ENCODE measurements around the gene ASB3.

ASB3 gene

GRCh38 chr2:53715568-53715967, 71.2 kb downstream of the ASB3 start:
- TF ChIP-seq RAD21 (IDR thresholded peaks at IDR 0.05; ENCODE audit: low read depth): peak; percentile 47
- TF ChIP-seq REST (IDR thresholded peaks at IDR 0.05; ENCODE audit: low read depth): no peak

GRCh38 chr2:53711271-53711780, 75.4 kb downstream of the ASB3 start:
- TF ChIP-seq ZBTB7A (IDR thresholded peaks at IDR 0.05; ENCODE audit: low read depth): no peak
- TF ChIP-seq MAX (IDR thresholded peaks at IDR 0.05): no peak
- no peak for TF ChIP-seq TCF12 (IDR thresholded peaks at IDR 0.05; ENCODE audit: low read depth)
- no peak for TF ChIP-seq CEBPB (IDR thresholded peaks at IDR 0.05)
- TF ChIP-seq YY1 (IDR thresholded peaks at IDR 0.05; ENCODE audit: low read depth): no peak
- no peak for TF ChIP-seq USF1 (IDR thresholded peaks at IDR 0.05)
- no peak for TF ChIP-seq REST (IDR thresholded peaks at IDR 0.05; ENCODE audit: low read depth)
- no peak for TF ChIP-seq CREB1 (IDR thresholded peaks at IDR 0.05; ENCODE audit: low read depth)
- no peak for TF ChIP-seq TAF1 (IDR thresholded peaks at IDR 0.05; ENCODE audit: low read depth)
- no peak for TF ChIP-seq RAD21 (IDR thresholded peaks at IDR 0.05; ENCODE audit: low read depth)
- no peak for TF ChIP-seq TEAD4 (IDR thresholded peaks at IDR 0.05)
- no peak for TF ChIP-seq EGR1 (IDR thresholded peaks at IDR 0.05)
- TF ChIP-seq FOXM1 (IDR thresholded peaks at IDR 0.05; ENCODE audit: borderline replicate concordance, low read depth): no peak
- TF ChIP-seq EP300 (IDR thresholded peaks at IDR 0.05; ENCODE audit: borderline replicate concordance): no peak
- TF ChIP-seq NFIC (IDR thresholded peaks at IDR 0.05): no peak

- no peak for TF ChIP-seq NFIC (IDR thresholded peaks at IDR 0.05)
- TF ChIP-seq EP300 (IDR thresholded peaks at IDR 0.05; ENCODE audit: borderline replicate concordance): no peak
- no peak for TF ChIP-seq USF1 (IDR thresholded peaks at IDR 0.05)
Observed at GRCh38 chr2:53708988-53709387, 77.8 kb downstream of the ASB3 start.

GRCh38 chr2:53701221-53701620, 85.5 kb downstream of the ASB3 start:
- TF ChIP-seq NFIC (IDR thresholded peaks at IDR 0.05): no peak

GRCh38 chr2:53697686-53698085, 89.1 kb downstream of the ASB3 start:
- TF ChIP-seq CREB1 (IDR thresholded peaks at IDR 0.05; ENCODE audit: low read depth) (no peak), EP300 (IDR thresholded peaks at IDR 0.05; ENCODE audit: borderline replicate concordance) (no peak), CEBPB (IDR thresholded peaks at IDR 0.05) (no peak), RAD21 (IDR thresholded peaks at IDR 0.05; ENCODE audit: low read depth) (no peak), NFIC (IDR thresholded peaks at IDR 0.05) (no peak), TCF12 (IDR thresholded peaks at IDR 0.05; ENCODE audit: low read depth) (no peak), YY1 (IDR thresholded peaks at IDR 0.05; ENCODE audit: low read depth) (no peak), REST (IDR thresholded peaks at IDR 0.05; ENCODE audit: low read depth) (no peak), FOXM1 (IDR thresholded peaks at IDR 0.05; ENCODE audit: borderline replicate concordance, low read depth) (no peak), EGR1 (IDR thresholded peaks at IDR 0.05) (no peak), ZBTB7A (IDR thresholded peaks at IDR 0.05; ENCODE audit: low read depth) (no peak), TEAD4 (IDR thresholded peaks at IDR 0.05) (no peak)

- TF ChIP-seq REST (IDR thresholded peaks at IDR 0.05; ENCODE audit: low read depth) (no peak), YY1 (IDR thresholded peaks at IDR 0.05; ENCODE audit: low read depth) (no peak), TAF1 (IDR thresholded peaks at IDR 0.05; ENCODE audit: low read depth) (no peak), NFIC (IDR thresholded peaks at IDR 0.05) (no peak), MAX (IDR thresholded peaks at IDR 0.05) (no peak), EGR1 (IDR thresholded peaks at IDR 0.05) (no peak), USF1 (IDR thresholded peaks at IDR 0.05) (no peak), RAD21 (IDR thresholded peaks at IDR 0.05; ENCODE audit: low read depth) (no peak), TEAD4 (IDR thresholded peaks at IDR 0.05) (no peak), EP300 (IDR thresholded peaks at IDR 0.05; ENCODE audit: borderline replicate concordance) (no peak), TCF12 (IDR thresholded peaks at IDR 0.05; ENCODE audit: low read depth) (no peak), CREB1 (IDR thresholded peaks at IDR 0.05; ENCODE audit: low read depth) (no peak), ZBTB7A (IDR thresholded peaks at IDR 0.05; ENCODE audit: low read depth) (no peak), FOXM1 (IDR thresholded peaks at IDR 0.05; ENCODE audit: borderline replicate concordance, low read depth) (no peak), CEBPB (IDR thresholded peaks at IDR 0.05) (no peak)
Observed at GRCh38 chr2:53697092-53697491, 89.7 kb downstream of the ASB3 start.

Measured in Ishikawa (cell line).